22Rv1 (cell line): ENCODE measurements around the gene STYK1.

ENCODE experiments used
- H3K27ac ChIP-seq: fragments of 450-650 bp; 2 replicates; pipeline ENCODE4 v1.5.1; 2017
- ZFX ChIP-seq: fragments of 450-650 bp; IDR thresholded peaks from 2 replicates; pipeline ENCODE4 v1.6.1; 2017; ENCODE audit warnings: antibody characterized with exemption, borderline replicate concordance
- TF ChIP-seq, protein P1 (sequence below): fragments of 450-650 bp; IDR thresholded peaks from 2 replicates; pipeline ENCODE4 v1.5.1; 2017; ENCODE audit warnings: mild to moderate bottlenecking

STYK1 gene

DNA sequence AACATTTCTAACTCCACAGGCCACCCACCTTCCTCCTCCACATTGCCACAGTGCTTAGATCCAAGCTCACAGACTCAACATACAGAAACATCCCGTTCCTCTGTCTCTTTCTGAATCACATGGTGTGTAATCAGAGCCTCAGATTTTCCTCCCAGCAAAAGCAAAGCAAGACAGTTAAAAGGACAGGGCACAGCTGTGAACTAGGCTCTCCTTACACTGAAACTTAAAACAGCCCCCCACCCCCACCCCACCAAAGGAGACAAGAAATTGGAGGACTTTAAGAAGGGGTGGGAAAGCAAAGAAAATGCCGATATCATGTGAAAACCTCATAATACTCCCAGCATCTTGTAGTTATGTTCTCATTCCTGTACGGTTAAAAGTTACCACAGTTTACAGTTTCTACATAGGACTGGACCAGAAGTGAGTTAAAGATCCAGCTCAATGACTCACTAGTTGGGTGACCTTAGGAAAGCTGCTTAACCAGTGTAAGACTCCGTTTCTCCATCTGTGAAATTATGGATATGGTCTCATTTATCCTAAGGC lies 44.5 kb upstream of the STYK1 start:
- H3K27ac ChIP-seq, result peak overlapping the region; percentile 2; the same call in 1 of the 2 replicates
- TF ChIP-seq ZFX, result no peak
- TF ChIP-seq, protein P1, sequence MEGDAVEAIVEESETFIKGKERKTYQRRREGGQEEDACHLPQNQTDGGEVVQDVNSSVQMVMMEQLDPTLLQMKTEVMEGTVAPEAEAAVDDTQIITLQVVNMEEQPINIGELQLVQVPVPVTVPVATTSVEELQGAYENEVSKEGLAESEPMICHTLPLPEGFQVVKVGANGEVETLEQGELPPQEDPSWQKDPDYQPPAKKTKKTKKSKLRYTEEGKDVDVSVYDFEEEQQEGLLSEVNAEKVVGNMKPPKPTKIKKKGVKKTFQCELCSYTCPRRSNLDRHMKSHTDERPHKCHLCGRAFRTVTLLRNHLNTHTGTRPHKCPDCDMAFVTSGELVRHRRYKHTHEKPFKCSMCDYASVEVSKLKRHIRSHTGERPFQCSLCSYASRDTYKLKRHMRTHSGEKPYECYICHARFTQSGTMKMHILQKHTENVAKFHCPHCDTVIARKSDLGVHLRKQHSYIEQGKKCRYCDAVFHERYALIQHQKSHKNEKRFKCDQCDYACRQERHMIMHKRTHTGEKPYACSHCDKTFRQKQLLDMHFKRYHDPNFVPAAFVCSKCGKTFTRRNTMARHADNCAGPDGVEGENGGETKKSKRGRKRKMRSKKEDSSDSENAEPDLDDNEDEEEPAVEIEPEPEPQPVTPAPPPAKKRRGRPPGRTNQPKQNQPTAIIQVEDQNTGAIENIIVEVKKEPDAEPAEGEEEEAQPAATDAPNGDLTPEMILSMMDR, result no peak

DNA sequence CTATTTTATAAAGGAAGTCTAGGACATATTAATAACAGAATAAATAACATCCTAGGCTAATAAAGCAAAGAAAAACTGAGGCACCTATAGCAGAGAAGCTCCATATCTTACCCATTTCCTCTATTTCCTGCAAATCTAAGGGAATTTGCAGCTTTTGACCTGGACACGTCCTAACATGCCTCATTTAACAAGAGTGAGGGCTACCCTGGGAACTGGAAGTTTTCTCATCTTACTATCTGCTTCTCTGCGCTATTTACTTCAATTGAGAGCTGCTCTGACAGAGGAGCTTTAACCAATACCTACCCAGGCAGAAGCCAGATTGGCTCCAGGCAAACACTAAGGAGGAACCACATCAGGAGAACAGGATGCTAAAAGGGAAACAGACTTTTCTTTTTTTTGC lies 43.6 kb upstream of the STYK1 start:
- TF ChIP-seq, protein P1, result no peak
- no peak for TF ChIP-seq ZFX
- H3K27ac ChIP-seq, result peak overlapping the region; percentile 2; the same call in 1 of the 2 replicates

DNA sequence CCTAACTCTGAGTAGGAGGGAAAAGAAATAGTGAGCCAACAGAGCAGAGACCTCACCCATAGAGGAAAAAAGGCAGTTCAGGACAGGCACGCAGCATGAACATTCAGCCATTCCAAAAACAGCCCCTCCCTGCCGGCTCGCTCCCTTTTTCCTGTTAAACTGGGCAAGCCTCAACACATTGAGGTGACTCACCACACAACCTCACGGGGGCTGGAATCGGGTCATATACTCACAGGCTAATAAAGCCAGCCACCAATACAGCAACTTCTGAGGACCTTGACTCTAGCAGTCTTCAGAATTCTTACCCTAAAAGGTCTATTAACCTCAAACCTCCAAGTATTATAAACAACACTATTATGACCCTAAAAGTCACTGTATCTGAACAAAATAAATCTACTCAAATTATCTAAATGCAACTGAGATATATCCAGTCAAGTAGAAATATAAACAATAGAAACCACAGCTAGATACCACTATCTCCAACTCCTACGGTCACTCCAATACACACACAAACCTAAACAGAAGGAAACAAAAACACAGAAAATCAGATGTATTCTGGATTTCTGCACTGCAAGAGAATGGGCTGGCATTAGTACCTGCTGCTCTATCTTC lies 43.0 kb upstream of the STYK1 start:
- H3K27ac ChIP-seq, result no peak overlapping the region
- TF ChIP-seq, protein P1, result no peak
- no peak for TF ChIP-seq ZFX

DNA sequence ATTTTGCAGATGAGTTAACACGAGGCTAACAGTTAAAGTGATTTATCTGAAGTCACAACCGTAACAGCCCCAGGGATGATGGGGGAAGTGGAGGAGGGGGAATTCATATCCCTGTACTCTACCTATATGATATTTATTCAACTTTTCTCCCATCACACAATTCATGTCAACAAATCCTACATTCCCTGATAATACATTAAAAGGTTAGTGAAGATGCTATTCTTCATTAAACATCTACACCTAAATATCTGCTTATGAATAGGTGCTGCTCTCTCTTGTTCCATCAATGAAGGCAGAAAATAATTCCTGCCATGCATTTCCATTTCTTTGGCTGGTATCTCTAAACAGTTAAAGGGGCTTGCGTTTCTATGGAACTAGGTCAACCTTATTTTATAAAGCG lies 42.4 kb upstream of the STYK1 start:
- H3K27ac ChIP-seq, result no peak overlapping the region
- TF ChIP-seq, protein P1, result no peak
- TF ChIP-seq ZFX, result no peak

DNA sequence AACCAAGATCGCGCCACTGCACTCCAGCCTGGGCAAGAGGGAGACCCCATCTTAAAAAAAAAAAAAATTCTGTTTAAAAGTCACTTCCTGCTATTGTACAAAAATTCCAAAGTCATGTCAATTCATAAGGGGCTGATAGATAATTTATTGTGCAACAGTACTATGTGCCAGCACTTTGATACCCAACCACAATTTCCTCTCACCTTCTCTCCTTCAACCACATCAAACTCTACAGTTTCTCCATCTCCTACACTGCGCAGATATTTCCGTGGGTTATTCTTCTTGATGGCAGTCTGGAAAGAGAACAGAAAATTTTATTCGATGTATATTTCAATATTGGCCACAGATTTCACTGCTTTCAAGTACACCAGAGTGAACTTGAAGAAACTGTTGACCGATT lies 41.6 kb upstream of the STYK1 start:
- no peak overlapping the region for H3K27ac ChIP-seq
- TF ChIP-seq, protein P1, result no peak
- no peak for TF ChIP-seq ZFX

DNA sequence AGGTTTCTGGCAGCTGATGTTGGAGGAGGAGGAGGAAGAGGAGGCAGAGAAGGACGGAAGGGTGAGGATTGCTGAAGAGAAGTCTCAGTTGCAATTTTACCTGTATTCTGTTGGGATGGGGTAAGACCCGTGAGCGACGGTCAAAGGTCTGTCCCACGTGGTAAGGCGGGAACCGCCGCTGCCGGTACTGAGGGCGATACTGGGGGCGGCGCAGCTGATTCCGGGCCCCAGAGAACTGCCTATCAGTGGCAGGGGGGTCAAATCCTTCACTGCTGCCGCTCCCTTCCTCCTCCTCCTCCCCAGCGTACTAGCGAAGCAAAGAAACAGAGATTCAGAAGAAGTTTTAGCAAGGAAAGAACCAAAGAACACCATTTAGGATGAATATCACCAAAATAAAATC lies 36.0 kb upstream of the STYK1 start:
- TF ChIP-seq, protein P1, result no peak
- no peak for TF ChIP-seq ZFX
- H3K27ac ChIP-seq, result no peak overlapping the region

DNA sequence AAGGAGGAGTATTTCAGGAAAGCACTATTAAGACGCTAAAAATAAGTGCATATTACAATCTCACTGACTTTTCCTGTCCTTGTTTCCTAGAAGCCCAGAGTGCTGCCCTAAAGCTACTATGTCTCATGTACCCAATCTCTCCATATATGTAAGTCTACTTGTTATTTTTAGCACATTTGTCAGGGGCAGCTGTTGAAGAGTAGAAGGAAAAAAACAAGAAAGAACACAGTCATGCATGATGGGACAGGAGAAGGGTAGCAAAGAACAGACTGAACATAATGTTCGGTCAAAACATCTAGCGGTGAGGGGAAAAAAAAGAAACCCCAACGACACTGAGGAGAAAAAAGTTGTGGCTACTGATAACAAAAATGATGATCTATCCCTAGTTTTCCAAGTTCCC lies 35.0 kb upstream of the STYK1 start:
- H3K27ac ChIP-seq, result no peak overlapping the region
- no peak for TF ChIP-seq ZFX
- TF ChIP-seq, protein P1, result no peak
